NCI-H69 (cell line): ENCODE data around the gene NUDCD2.
A peak's percentile ranks its signal among the peaks of the same experiment; 100 is the strongest.
"Not testable (repeated sequence)": the region's sequence is repeated elsewhere in the genome, so short reads cannot be mapped to it uniquely, and the experiment has no call there.

ENCODE experiments used
- DNase-seq: peaks from one replicate; lab custom pipeline; 2025; lab: John Stamatoyannopoulos, UW

The NUDCD2 gene

GRCh38 chr5:163467682-163468081 is 7.8 kb upstream of the NUDCD2 start:
- DNase-seq, result no peak

GRCh38 chr5:163463063-163463435 is 3.1 kb upstream of the NUDCD2 start:
- no peak for DNase-seq

- peak; percentile 91 for DNase-seq
Measured at GRCh38 chr5:163460562-163461171, 765 bp upstream of the NUDCD2 start, which contains the start of gene HMMR. HMMR (plus strand) TSS chr5:163460632; CDS start chr5:163460693, 61 bp downstream.

- no peak for DNase-seq
Measured at GRCh38 chr5:163459462-163459818, 462 bp downstream of the NUDCD2 start.

DNA sequence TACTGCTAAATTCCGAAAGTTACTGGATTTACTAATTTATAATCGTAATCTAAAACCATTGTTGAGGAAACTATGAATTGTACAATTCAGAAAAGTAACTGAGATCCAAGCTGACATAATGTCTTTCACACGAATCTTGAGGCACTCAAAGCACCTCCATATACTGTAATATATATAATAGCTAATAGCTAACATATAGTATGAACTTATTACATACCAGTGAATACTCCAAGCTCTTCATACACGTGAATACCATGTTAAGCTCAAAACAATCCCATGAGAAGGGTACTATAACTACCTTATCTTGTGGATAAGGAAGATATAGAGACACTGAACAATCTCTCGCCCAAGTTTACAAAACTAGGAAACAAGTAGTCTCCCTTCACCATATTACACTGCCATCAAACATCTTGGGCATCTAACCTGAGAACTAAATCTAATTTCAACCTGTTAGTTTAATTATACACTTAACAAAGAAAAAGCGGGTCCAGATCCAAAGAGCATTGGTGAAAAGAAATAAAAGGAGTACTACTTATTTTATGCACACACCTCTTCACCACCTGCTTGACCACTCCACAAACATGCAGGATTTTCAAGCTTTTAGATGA is 1.0 kb downstream of the NUDCD2 start:
- DNase-seq, result peak; percentile 45

GRCh38 chr5:163456840-163457239 is 3.1 kb downstream of the NUDCD2 start:
- no peak for DNase-seq

GRCh38 chr5:163456029-163456589 is 3.8 kb downstream of the NUDCD2 start:
- DNase-seq, result no peak

DNA sequence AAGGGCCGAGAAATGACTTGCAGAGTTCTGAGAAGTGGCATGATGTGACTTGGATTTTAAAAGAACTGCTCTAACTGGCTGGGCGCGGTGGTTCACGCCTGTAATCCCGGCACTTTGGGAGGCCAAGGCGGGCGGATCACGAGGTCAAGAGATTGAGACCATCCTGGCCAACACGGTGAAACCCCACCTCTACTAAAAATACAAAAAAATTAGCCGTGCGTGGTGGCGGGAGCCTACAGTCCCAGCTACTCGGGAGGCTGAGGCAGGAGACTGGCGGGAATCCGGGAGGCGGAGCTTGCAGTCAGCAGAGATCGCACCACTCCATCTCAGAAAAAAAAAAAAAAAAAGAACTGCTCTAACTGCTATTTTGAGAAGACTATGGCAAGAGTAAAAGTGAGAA is 4.5 kb downstream of the NUDCD2 start:
- DNase-seq, result not testable (repeated sequence)

GRCh38 chr5:163453705-163454104 is 6.2 kb downstream of the NUDCD2 start:
- no peak for DNase-seq

GRCh38 chr5:163451489-163451888 is 8.4 kb downstream of the NUDCD2 start:
- DNase-seq, result no peak

- no peak for DNase-seq
Measured at GRCh38 chr5:163448491-163448890, 11.4 kb downstream of the NUDCD2 start.

DNA sequence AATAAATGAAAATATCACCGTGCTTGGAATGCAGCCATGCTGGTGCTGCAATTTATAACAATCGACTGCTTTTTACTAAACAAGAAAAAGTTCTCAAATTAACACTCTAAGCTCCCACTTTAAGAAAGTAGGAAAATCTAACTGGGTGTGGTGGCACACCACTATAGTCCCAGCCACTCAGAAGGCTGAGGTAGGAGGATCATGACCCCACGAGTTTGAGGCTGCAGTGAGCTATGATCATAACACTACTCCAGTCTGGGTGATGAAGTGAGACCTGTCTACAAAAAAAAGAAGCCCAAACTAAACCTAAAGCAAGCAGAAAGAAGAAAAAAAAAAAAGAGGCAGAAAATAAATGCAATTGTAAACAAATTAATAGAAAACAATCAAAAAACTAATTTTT is 12.0 kb downstream of the NUDCD2 start:
- no peak for DNase-seq

GRCh38 chr5:163447191-163447590 is 12.7 kb downstream of the NUDCD2 start:
- DNase-seq, result no peak

GRCh38 chr5:163445345-163445744 is 14.6 kb downstream of the NUDCD2 start:
- DNase-seq, result no peak

- DNase-seq, result no peak
Measured at GRCh38 chr5:163444526-163444925, 15.4 kb downstream of the NUDCD2 start.

GRCh38 chr5:163440954-163441353 is 18.9 kb downstream of the NUDCD2 start:
- DNase-seq, result no peak

DNA sequence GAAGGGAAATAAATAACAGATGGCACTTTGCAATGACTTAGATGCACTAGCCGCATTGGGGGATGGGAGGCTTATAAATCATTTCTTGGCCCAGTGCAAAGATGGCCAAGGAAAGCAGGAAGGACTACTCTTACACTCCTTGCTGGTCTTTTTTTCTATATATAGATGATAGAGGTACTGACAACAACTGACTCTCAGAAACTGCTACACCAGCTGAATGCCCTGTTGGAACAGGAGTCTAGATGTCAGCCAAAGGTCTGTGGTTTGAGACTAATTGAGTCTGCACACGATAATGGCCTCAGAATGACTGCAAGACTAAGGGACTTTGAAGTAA is 20.8 kb downstream of the NUDCD2 start:
- peak; percentile 39 for DNase-seq

GRCh38 chr5:163437309-163438182 is 22.4 kb downstream of the NUDCD2 start, which contains the start of gene CCNG1:
CCNG1 (plus strand) TSS chr5:163437595; CDS start chr5:163439257, 1,662 bp downstream.
- peak; percentile 100 for DNase-seq

GRCh38 chr5:163437011-163437308 is 22.9 kb downstream of the NUDCD2 start:
- DNase-seq, result no peak

GRCh38 chr5:163436515-163436914 is 23.4 kb downstream of the NUDCD2 start:
- peak; percentile 22 for DNase-seq

DNA sequence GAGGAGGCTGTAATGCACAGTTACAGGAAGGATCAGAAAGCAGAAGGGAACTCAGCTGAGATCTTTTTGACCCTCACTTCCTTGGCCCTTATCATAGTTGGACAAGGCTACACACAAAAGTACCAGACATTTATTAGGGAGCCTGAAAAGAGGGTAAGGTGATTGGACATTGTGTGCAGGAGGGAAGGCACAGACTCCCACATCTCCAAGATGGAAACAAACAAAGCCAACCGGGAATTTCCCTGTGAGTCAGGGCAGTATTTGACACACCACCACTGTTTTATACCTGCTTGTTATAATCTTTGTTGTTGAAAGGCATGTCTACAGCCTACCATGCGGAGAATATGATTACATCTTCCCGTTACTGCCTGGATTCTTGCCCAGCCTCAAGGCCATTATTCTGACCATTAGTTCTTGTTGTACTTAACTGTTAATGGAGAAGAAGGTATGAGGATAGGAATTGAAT is 25.5 kb downstream of the NUDCD2 start:
- peak; percentile 82 for DNase-seq

DNA sequence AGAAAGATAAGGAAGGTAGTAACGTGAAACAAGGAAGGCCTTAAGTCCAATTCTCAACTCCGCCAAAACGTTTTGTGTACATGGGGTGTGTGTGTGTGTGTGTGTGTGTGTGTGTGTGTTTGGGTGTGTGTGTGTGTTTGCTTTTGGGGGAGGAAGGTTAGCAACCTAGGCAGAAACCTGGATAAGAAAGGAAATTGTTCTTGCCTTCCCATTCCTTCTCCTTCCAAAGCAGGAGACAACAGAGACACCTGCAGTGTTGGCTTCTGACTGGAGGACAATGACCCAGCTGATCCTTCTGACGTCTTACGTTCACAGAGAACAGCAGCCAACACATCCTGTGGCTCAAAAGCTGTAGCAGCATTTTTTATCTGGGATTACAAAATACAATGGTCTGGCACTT is 26.6 kb downstream of the NUDCD2 start:
- DNase-seq, result no peak

DNA sequence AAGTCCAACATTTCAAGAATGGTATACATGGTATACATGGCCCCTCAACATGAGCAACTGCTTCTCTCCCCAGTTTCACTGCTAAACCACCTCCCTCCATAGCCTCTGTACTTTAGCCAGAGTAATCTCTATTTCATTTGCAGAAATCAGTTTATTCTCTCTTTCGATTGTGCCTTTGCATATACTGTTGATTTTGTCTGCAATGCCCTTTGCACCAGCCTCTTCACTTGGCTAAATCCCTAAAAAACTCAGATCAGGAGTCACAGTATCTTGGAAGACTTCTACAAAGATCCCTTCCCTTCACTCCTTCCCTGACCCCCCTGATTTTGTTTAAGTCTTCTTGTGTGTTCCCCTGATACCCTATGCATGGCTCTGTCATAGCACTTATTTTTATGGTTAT is 27.4 kb downstream of the NUDCD2 start:
- DNase-seq, result no peak
